ENCODE data around the gene NTRK3.

The NTRK3 gene

GRCh38 chr15:88166082-88166993 lies 90.2 kb downstream of the NTRK3 start:
- no peaks in the 10 kb centered on the region for H3F3A ChIP-seq (ENCODE audit: control insufficient read depth, insufficient read depth)
- H3K36me3 ChIP-seq (ENCODE audit: control insufficient read depth, low read length): no peaks in the 10 kb centered on the region
- H3K79me2 ChIP-seq (ENCODE audit: control insufficient read depth, low read length): no peaks in the 10 kb centered on the region
- H3K4me2 ChIP-seq (ENCODE audit: low read length): no peak overlapping the region
- no peak for TF ChIP-seq CTCF (IDR thresholded peaks at IDR 0.05; ENCODE audit: low read depth, low read length, poor library complexity, severe bottlenecking)
- TF ChIP-seq EZH2phosphoT487 (IDR thresholded peaks at IDR 0.05; ENCODE audit: borderline replicate concordance, low read length): no peak
- H4K20me1 ChIP-seq (ENCODE audit: control insufficient read depth, insufficient read depth, low read depth, low read length): no peaks in the 10 kb centered on the region; the same call in 1 of the 2 replicates
- no peaks in the 10 kb centered on the region for H3K9me2 ChIP-seq (replicated peaks; ENCODE audit: control insufficient read depth, low read length)
- no peaks in the 10 kb centered on the region for H3K4me1 ChIP-seq (ENCODE audit: control insufficient read depth, low read length)
- no peak overlapping the region for H3K4me3 ChIP-seq (ENCODE audit: low read length)
- peaks cover 3% of the 10 kb centered on the region; the same call in 1 of the 2 replicates for H3K27me3 ChIP-seq (ENCODE audit: control insufficient read depth, low read length)
- H3K27ac ChIP-seq (ENCODE audit: low read depth, low read length): no peak overlapping the region
- H3K9me3 ChIP-seq (ENCODE audit: control insufficient read depth, insufficient read depth, low read length): no peaks in the 10 kb centered on the region

GRCh38 chr15:88161636-88162035 lies 94.9 kb downstream of the NTRK3 start:
- Histone ChIP-seq H3K4me3 (ENCODE audit: low read length) (no peak overlapping the region), H3K27ac (ENCODE audit: low read depth, low read length) (no peak overlapping the region), H3K4me2 (ENCODE audit: low read length) (no peak overlapping the region), H3K27me3 (ENCODE audit: control insufficient read depth, low read length) (no peaks in the 10 kb centered on the region), H3K79me2 (ENCODE audit: control insufficient read depth, low read length) (no peaks in the 10 kb centered on the region), H4K20me1 (ENCODE audit: control insufficient read depth, insufficient read depth, low read depth, low read length) (no peaks in the 10 kb centered on the region; the same call in 1 of the 2 replicates), H3K36me3 (ENCODE audit: control insufficient read depth, low read length) (no peaks in the 10 kb centered on the region), H3K9me2 (replicated peaks; ENCODE audit: control insufficient read depth, low read length) (no peaks in the 10 kb centered on the region), H3K9me3 (ENCODE audit: control insufficient read depth, insufficient read depth, low read length) (no peaks in the 10 kb centered on the region), H3F3A (ENCODE audit: control insufficient read depth, insufficient read depth) (no peaks in the 10 kb centered on the region), H3K4me1 (ENCODE audit: control insufficient read depth, low read length) (no peaks in the 10 kb centered on the region)
- no peak for TF ChIP-seq EZH2phosphoT487 (IDR thresholded peaks at IDR 0.05; ENCODE audit: borderline replicate concordance, low read length)

DNA sequence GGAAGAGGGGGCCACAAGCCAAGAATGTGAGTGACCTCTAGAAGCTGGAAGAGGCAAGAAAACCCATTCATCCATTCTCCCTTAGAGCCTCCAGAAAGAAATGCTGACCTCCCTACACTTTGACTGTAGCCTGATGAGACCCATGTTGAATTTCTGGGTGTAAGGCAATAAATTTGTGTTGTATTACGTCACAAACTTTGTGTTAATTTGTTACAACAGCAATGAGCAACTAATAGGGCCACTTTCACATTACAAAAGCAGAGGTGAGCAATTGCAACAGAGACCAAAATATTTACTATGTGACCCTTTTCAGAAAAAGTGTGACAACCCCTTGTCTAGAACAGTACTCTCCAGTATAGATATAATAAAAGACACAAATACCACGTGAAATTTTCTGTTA lies 101.2 kb downstream of the NTRK3 start:
- Histone ChIP-seq H3K27me3 (ENCODE audit: control insufficient read depth, low read length) (no peaks in the 10 kb centered on the region), H3F3A (ENCODE audit: control insufficient read depth, insufficient read depth) (no peaks in the 10 kb centered on the region), H3K4me2 (ENCODE audit: low read length) (no peak overlapping the region), H3K4me3 (ENCODE audit: low read length) (no peak overlapping the region), H3K27ac (ENCODE audit: low read depth, low read length) (no peak overlapping the region), H4K20me1 (ENCODE audit: control insufficient read depth, insufficient read depth, low read depth, low read length) (no peaks in the 10 kb centered on the region), H3K36me3 (ENCODE audit: control insufficient read depth, low read length) (no peaks in the 10 kb centered on the region), H3K79me2 (ENCODE audit: control insufficient read depth, low read length) (no peaks in the 10 kb centered on the region), H3K9me3 (ENCODE audit: control insufficient read depth, insufficient read depth, low read length) (no peaks in the 10 kb centered on the region), H3K9me2 (replicated peaks; ENCODE audit: control insufficient read depth, low read length) (no peaks in the 10 kb centered on the region), H3K4me1 (ENCODE audit: control insufficient read depth, low read length) (no peaks in the 10 kb centered on the region)
- TF ChIP-seq EZH2phosphoT487 (IDR thresholded peaks at IDR 0.05; ENCODE audit: borderline replicate concordance, low read length) (no peak), CTCF (IDR thresholded peaks at IDR 0.05; ENCODE audit: low read depth, low read length, poor library complexity, severe bottlenecking) (no peak)

DNA sequence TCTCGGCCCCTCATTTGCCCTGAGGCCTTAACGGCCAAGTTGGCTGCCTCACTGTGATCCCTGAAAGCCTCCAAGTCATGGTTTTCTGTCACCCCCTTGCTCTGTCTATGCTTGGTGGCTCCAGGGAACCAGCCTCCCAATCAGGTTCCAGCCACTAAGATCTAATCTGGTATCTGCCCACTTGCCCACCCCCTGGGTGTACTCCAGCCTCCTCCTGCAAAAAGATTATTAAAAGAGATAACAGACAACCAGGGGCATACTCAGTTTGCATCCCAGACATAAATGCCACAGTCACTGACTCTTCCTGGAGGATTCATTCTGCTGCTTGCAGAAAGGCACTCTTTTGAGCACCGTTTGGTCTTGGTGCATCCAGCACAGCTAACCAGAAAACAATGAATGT lies 103.9 kb downstream of the NTRK3 start:
- TF ChIP-seq CTCF (IDR thresholded peaks at IDR 0.05; ENCODE audit: low read depth, low read length, poor library complexity, severe bottlenecking): no peak
- no peak for TF ChIP-seq EZH2phosphoT487 (IDR thresholded peaks at IDR 0.05; ENCODE audit: borderline replicate concordance, low read length)

More for the DNA sequence above, 103.9 kb downstream of the NTRK3 start:
- no peaks in the 10 kb centered on the region for H4K20me1 ChIP-seq (ENCODE audit: control insufficient read depth, insufficient read depth, low read depth, low read length)
- H3K9me3 ChIP-seq (ENCODE audit: control insufficient read depth, insufficient read depth, low read length): no peaks in the 10 kb centered on the region
- no peaks in the 10 kb centered on the region for H3K27me3 ChIP-seq (ENCODE audit: control insufficient read depth, low read length)
- no peaks in the 10 kb centered on the region for H3F3A ChIP-seq (ENCODE audit: control insufficient read depth, insufficient read depth)
- H3K36me3 ChIP-seq (ENCODE audit: control insufficient read depth, low read length): no peaks in the 10 kb centered on the region
- H3K27ac ChIP-seq (ENCODE audit: low read depth, low read length): no peak overlapping the region
- H3K4me1 ChIP-seq (ENCODE audit: control insufficient read depth, low read length): no peaks in the 10 kb centered on the region
- no peaks in the 10 kb centered on the region for H3K9me2 ChIP-seq (replicated peaks; ENCODE audit: control insufficient read depth, low read length)
- no peak overlapping the region for H3K4me2 ChIP-seq (ENCODE audit: low read length)
- no peaks in the 10 kb centered on the region for H3K79me2 ChIP-seq (ENCODE audit: control insufficient read depth, low read length)
- H3K4me3 ChIP-seq (ENCODE audit: low read length): no peak overlapping the region
